Measurements from ENCODE around the gene IGFL4. TPM values are rescaled to one million over a fixed set of nuclear protein-coding genes. Genes with fewer than 3 reads are reported as not detected.

The IGFL4 gene
- total and polyA plus RNA-seq, 2 of the 13 experiments (the other 11 are each of a cell fraction or from before 2014, with no cell fraction given), result 1.2 to 1.4 TPM

GRCh38 chr19:45994998-45995714, 45.6 kb downstream of the IGFL4 start, which contains the start of gene CCDC61 (continued):
- TF ChIP-seq MYPOP (CRISPR knock-in tag; IDR thresholded peaks at IDR 0.05) (0 out of 2 replicates have a peak, but pooled peaks have one; percentile 4), GRHL1 (CRISPR knock-in tag; conservative IDR thresholded peaks at IDR 0.05) (no peak), ZSCAN29 (CRISPR knock-in tag; conservative IDR thresholded peaks at IDR 0.05) (no peak), GATAD1 (CRISPR knock-in tag; IDR thresholded peaks at IDR 0.05) (peak; percentile 30; the same call in 1 of the 2 replicates), TP53 (CRISPR knock-in tag; conservative IDR thresholded peaks at IDR 0.05) (no peak), TEF (CRISPR knock-in tag; IDR thresholded peaks at IDR 0.05) (no peak), HNRNPLL (IDR thresholded peaks at IDR 0.05; ENCODE audit: low read depth, low read length, poor library complexity, severe bottlenecking) (no peak), ATF6 (CRISPR knock-in tag; conservative IDR thresholded peaks at IDR 0.05) (no peak), CREB3 (CRISPR knock-in tag; IDR thresholded peaks at IDR 0.05) (no peak), ZSCAN31 (CRISPR knock-in tag; IDR thresholded peaks at IDR 0.05; ENCODE audit: low read depth) (no peak), MAF1 (CRISPR knock-in tag; IDR thresholded peaks at IDR 0.05; ENCODE audit: borderline replicate concordance) (no peak), HMG20B (CRISPR knock-in tag; conservative IDR thresholded peaks at IDR 0.05) (no peak), CREB1 (IDR thresholded peaks at IDR 0.05) (peak; percentile 87), CREB1 (CRISPR knock-in tag; IDR thresholded peaks at IDR 0.05) (peak; percentile 96), ZNF569 (CRISPR knock-in tag; IDR thresholded peaks at IDR 0.05; ENCODE audit: borderline replicate concordance) (no peak), CEBPG (CRISPR knock-in tag; IDR thresholded peaks at IDR 0.05) (no peak), ZNF891 (CRISPR knock-in tag; IDR thresholded peaks at IDR 0.05) (no peak), MNT (IDR thresholded peaks at IDR 0.05) (peak; percentile 96), ELF4 (CRISPR knock-in tag; IDR thresholded peaks at IDR 0.05; ENCODE audit: borderline replicate concordance) (peak; percentile 97; the same call in 1 of the 2 replicates), GLMP (CRISPR knock-in tag; IDR thresholded peaks at IDR 0.05; ENCODE audit: borderline replicate concordance) (no peak), MAFG (CRISPR knock-in tag; IDR thresholded peaks at IDR 0.05) (no peak)
